Spleen (tissue), 7 donors: ENCODE data around the gene LRRC37A3.
A peak's percentile ranks its signal among the peaks of the same experiment; 100 is the strongest.
"Not testable (repeated sequence)": the region's sequence is repeated elsewhere in the genome, so short reads cannot be mapped to it uniquely, and the experiment has no call there.

ENCODE experiments used
- CTCF ChIP-seq, 11 experiments: fragments of 200-600 bp in 7 of 11; fragments of 450-650 bp in 4 of 11; sonication (generic) in 4 of 11; IDR thresholded peaks in 8 of 11; conservative IDR thresholded peaks in 3 of 11; 1 replicate in 7 of 11; 2 replicates in 4 of 11; pipeline versions ENCODE4 v1.4.0 to v1.8.0; 2016 to 2021; ENCODE audit warnings: antibody characterized with exemption in 11 of 11, inconsistent platforms in 4 of 11, mild to moderate bottlenecking in 1 of 11
- POLR2AphosphoS5 ChIP-seq, 3 donors: sonication (generic); formaldehyde crosslinking; IDR thresholded peaks; one replicate each; pipeline ENCODE4 v1.5.1; 2017; ENCODE audit warnings: antibody characterized with exemption in 3 of 3
- donor health status: DM: no; HTN: no; CAD: no; lungs with moderate emphysema.
- donor health status: DM: no; HTN: no; CAD: no.
- donor health status: DM: no; HTN: no; CAD: no.

GRCh38 chr17:64927444-64927843 is 8.2 kb upstream of the LRRC37A3 start:
- peak; percentile 60 to 82 (median 73) for TF ChIP-seq CTCF (IDR thresholded peaks at IDR 0.05 in 8 of 11, conservative IDR thresholded peaks at IDR 0.05 in 3 of 11)
- TF ChIP-seq POLR2AphosphoS5 (IDR thresholded peaks at IDR 0.05) = not testable (repeated sequence)
